Stimulated activated naive B cell treated with anti-CD40 and anti-IgM and Interleukin-4, amounts not matched to agents 10 μg/mL and 1 μg/mL and 100 μg/mL, for 72 hours (primary cell): Measurements from ENCODE around the gene PTS.

Experiments
- ATAC-seq, 2 donors: fragments of 150-1000 bp; cut with Tn5 transposase; replicated peaks; 2 replicates each; pipeline ENCODE4 v1.10.0; 2021; ENCODE audit warnings: moderate library complexity in 1 of 2
- DNase-seq: peaks from one replicate; pipeline ENCODE4 v3.0.0; 2021
- H3K27ac Mint-ChIP-seq: one replicate; pipeline ENCODE4 v1.8.0; 2022; ENCODE audit warnings: mild to moderate bottlenecking, mixed read lengths
- H3K27me3 Mint-ChIP-seq, 2 donors: one replicate each; pipeline ENCODE4 v1.8.0; 2022; ENCODE audit warnings: mixed read lengths in 2 of 2
- H3K36me3 Mint-ChIP-seq, 2 donors: one replicate each; pipeline ENCODE4 v1.8.0; 2022; ENCODE audit warnings: mixed read lengths in 2 of 2, mild to moderate bottlenecking in 1 of 2
- H3K4me1 Mint-ChIP-seq, 2 donors: one replicate each; pipeline ENCODE4 v1.8.0; 2022; ENCODE audit warnings: mixed read lengths in 2 of 2, mild to moderate bottlenecking in 1 of 2
- H3K4me3 Mint-ChIP-seq, 2 donors: one replicate each; pipeline ENCODE4 v1.8.0; 2022; ENCODE audit warnings: mild to moderate bottlenecking in 2 of 2, mixed read lengths in 2 of 2, moderate library complexity in 1 of 2
- H3K9me3 Mint-ChIP-seq, 2 donors: one replicate each; pipeline ENCODE4 v1.8.0; 2022; ENCODE audit warnings: mixed read lengths in 2 of 2, mild to moderate bottlenecking in 1 of 2

The PTS gene

GRCh38 chr11:112211536-112211935, 14.7 kb upstream of the PTS start:
- Mint-ChIP-seq H3K4me1 (no peaks in the 10 kb centered on the region), H3K27ac (no peak overlapping the region), H3K4me3 (no peak overlapping the region), H3K9me3 (no peaks in the 10 kb centered on the region), H3K36me3 (peaks cover 0 to 1% of the 10 kb centered on the region in 2 donors), H3K27me3 (no peaks in the 10 kb centered on the region)
- ATAC-seq (no peak), DNase-seq (no peak)

- Mint-ChIP-seq H3K27me3 (no peaks in the 10 kb centered on the region), H3K27ac (no peak overlapping the region), H3K36me3 (peaks cover 0 to 1% of the 10 kb centered on the region in 2 donors), H3K9me3 (no peaks in the 10 kb centered on the region), H3K4me3 (no peak overlapping the region), H3K4me1 (no peaks in the 10 kb centered on the region)
- no peak for DNase-seq
- ATAC-seq = no peak
Observed at GRCh38 chr11:112212290-112212689, 13.9 kb upstream of the PTS start.

DNA sequence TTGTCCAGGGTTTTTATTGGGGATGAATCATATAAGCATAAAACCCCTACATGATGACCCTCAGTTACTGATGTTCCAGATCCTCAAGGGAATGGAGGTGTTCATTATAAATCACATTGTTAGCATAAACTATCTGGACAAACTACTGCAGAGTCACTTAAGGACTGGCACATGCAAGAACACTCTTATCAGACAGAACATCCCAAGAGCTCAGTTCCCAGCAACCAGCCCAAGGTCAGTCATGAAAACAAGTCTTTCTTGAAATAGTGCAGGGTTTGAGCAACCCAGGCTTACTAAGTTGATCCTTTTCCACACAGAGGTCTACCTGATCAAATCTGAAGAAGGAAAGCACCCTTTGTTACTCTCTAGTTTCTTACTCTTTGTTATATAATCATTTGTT, 13.5 kb upstream of the PTS start:
- Mint-ChIP-seq H3K4me1 (no peaks in the 10 kb centered on the region), H3K9me3 (no peaks in the 10 kb centered on the region)

GRCh38 chr11:112213753-112214152, 12.5 kb upstream of the PTS start:
- H3K36me3 Mint-ChIP-seq = peaks cover 0 to 1% of the 10 kb centered on the region in 2 donors
- ATAC-seq (no peak), DNase-seq (no peak)
- no peak overlapping the region for H3K4me3 Mint-ChIP-seq
- H3K27me3 Mint-ChIP-seq = no peaks in the 10 kb centered on the region
- H3K9me3 Mint-ChIP-seq = no peaks in the 10 kb centered on the region
- no peaks in the 10 kb centered on the region for H3K4me1 Mint-ChIP-seq
- no peak overlapping the region for H3K27ac Mint-ChIP-seq

More for the DNA sequence above, 13.5 kb upstream of the PTS start:
- Mint-ChIP-seq H3K27me3 (no peaks in the 10 kb centered on the region), H3K27ac (no peak overlapping the region), H3K36me3 (peaks cover 0 to 1% of the 10 kb centered on the region in 2 donors), H3K4me3 (no peak overlapping the region)
- DNase-seq (no peak), ATAC-seq (no peak)

DNA sequence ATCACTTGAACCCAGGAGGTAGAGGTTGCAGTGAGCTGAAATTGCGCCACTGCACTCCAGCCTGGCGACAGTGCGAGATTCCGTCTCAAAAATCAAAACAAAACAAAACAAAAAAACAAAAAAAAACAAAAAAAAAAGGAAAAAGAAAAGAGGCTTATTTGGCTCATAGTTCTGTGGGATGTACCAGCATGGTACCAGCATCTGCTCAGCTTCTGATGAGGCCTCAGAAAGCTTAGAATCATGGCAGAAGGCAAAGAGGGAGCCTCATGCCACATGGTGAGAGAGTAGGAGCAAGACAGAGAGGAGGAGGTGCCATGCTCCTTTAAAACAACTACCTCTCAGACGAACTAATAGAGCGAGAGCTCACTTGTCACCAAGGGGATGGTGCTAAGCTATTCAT, 10.6 kb upstream of the PTS start:
- ATAC-seq (no peak), DNase-seq (no peak)
- peaks cover 0 to 1% of the 10 kb centered on the region in 2 donors for H3K36me3 Mint-ChIP-seq
- H3K27ac Mint-ChIP-seq = no peak overlapping the region
- H3K27me3 Mint-ChIP-seq = no peaks in the 10 kb centered on the region
- H3K9me3 Mint-ChIP-seq = no peaks in the 10 kb centered on the region
- H3K4me3 Mint-ChIP-seq = no peak overlapping the region
- peaks cover 5 to 6% of the 10 kb centered on the region in 2 donors for H3K4me1 Mint-ChIP-seq

DNA sequence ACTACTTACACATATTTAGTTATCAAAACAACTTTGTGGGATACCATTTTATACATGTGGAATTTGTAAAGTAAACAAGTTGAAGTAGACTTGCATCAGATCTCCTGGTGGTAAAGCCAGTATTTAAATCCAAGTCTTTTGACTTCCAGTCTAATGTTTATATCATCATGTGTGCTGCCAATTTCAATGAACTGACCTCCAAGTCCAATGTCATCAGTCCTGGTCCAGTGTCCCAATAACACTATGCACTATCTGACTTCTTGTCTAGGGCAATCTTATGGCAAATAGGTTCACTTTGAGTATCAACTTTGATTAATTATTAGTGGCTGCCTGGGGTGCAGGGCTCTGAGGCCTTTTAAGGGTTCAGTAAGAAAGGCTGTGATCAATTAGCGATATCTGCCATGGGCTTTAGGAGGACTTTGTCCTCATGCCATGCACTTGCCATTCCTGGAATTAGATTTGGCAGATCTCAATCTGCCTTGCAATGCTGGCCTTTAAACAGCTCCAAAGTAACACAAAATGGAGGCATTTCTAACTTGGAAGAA, 9.6 kb upstream of the PTS start:
- ATAC-seq (no peak), DNase-seq (no peak)
- H3K9me3 Mint-ChIP-seq = no peaks in the 10 kb centered on the region
- no peak overlapping the region for H3K27ac Mint-ChIP-seq
- no peaks in the 10 kb centered on the region for H3K27me3 Mint-ChIP-seq
- H3K36me3 Mint-ChIP-seq = peaks cover 0 to 1% of the 10 kb centered on the region in 2 donors
- H3K4me1 Mint-ChIP-seq = peaks cover 5 to 6% of the 10 kb centered on the region in 2 donors
- H3K4me3 Mint-ChIP-seq = no peak overlapping the region

- DNase-seq (peak; percentile 32), ATAC-seq (peak; percentile 98 to 100)
- peaks cover 5 to 6% of the 10 kb centered on the region in 2 donors for H3K4me1 Mint-ChIP-seq
- no peaks in the 10 kb centered on the region for H3K36me3 Mint-ChIP-seq
- no peaks in the 10 kb centered on the region for H3K9me3 Mint-ChIP-seq
- no peak overlapping the region for H3K27ac Mint-ChIP-seq
- no peaks in the 10 kb centered on the region for H3K27me3 Mint-ChIP-seq
- H3K4me3 Mint-ChIP-seq = no peak overlapping the region
Observed at GRCh38 chr11:112219476-112220232, 6.6 kb upstream of the PTS start.

- no peak overlapping the region for H3K4me3 Mint-ChIP-seq
- H3K36me3 Mint-ChIP-seq = no peaks in the 10 kb centered on the region
- peaks cover 5 to 6% of the 10 kb centered on the region in 2 donors for H3K4me1 Mint-ChIP-seq
Observed at GRCh38 chr11:112221274-112221835, 4.9 kb upstream of the PTS start.

DNA sequence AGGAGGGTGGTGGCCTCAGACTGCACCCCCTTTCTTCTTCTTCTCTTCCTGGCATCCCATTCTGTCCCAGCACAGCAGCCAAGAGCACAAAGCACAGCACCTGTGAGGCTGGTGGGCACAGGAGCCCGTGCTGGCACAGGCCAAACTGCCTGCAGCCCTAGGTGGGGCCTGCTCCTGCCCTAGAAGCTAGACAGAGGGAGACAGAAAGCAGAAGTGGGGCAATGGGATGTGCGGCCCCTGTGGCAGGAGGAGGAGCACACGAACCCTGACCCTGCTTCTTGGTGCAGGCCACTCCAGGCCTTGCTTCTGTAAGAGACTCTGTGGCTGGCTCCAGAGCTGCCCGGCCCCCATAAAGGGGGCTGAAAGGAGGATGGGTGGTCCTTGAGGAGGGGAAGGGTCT, 3.9 kb upstream of the PTS start:
- Mint-ChIP-seq H3K9me3 (no peaks in the 10 kb centered on the region), H3K4me1 (peaks cover 10% of the 10 kb centered on the region in 2 donors), H3K4me3 (no peak overlapping the region), H3K27me3 (no peaks in the 10 kb centered on the region), H3K27ac (no peak overlapping the region), H3K36me3 (no peaks in the 10 kb centered on the region)
- ATAC-seq = no peak
- DNase-seq = no peak

More at GRCh38 chr11:112221274-112221835, 4.9 kb upstream of the PTS start:
- ATAC-seq = no peak
- Mint-ChIP-seq H3K27me3 (no peaks in the 10 kb centered on the region), H3K9me3 (no peaks in the 10 kb centered on the region), H3K27ac (no peak overlapping the region)
- no peak for DNase-seq

DNA sequence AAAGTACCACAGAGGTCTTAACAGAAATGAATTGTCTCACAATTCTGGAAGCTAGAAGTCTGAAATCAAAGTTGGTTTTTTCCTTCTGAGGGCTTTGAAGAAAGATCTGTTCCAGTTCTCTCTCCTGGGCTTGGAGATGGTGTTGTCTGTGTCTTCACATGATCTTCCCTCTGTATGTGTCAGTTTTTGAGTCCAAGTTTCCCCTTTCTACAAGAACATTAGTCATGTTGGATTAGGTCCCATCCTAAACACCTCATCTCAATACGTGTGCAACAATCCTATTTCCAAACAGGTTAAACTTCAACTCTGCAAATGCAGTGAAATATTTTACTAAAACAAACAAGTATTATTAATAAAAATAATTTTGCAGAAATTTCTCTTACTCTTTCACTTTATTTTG, 3.1 kb upstream of the PTS start:
- peaks cover under 1 to 2% of the 10 kb centered on the region in 2 donors for H3K36me3 Mint-ChIP-seq
- H3K4me3 Mint-ChIP-seq = no peak overlapping the region
- H3K4me1 Mint-ChIP-seq = peaks cover 14 to 18% of the 10 kb centered on the region in 2 donors
- peak overlapping the region; percentile 22 for H3K27ac Mint-ChIP-seq
- DNase-seq (no peak), ATAC-seq (no peak)
- H3K27me3 Mint-ChIP-seq = no peaks in the 10 kb centered on the region
- H3K9me3 Mint-ChIP-seq = no peaks in the 10 kb centered on the region

DNA sequence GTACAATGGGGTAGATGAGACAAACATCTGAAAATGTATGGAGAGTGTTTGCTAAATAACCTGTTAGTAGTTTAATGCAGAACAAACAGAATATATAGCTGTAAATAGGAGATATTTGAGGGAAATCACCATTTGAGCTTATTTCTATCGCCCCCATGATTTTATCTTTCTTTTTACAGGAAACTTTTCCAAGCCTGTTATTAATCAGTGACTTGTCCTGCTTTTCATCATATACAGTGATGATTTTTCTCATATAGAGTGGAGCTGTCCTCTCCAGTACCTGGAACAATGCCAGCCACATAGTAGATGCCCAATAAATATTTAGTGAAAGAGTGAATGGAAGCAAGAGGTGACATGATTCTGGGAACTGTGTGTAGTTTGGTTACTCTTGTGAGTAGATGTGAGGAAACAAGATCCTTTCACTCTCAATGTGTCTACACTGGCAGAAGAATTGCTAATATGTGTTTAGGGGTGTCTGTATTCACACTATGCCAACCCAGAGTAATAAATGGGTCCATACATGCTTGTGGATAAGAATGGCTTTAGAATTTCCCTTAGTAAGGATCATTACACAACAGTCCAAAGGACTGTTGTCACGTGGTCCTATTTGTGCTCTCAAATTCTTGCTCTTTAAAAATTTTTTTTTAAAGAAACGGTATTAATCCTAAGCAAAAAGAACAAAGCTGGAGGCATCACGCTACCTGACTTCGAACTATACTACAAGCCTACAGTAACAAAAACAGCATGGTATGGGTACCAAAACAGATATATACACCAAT, 2.3 kb upstream of the PTS start:
- Mint-ChIP-seq H3K9me3 (no peaks in the 10 kb centered on the region), H3K4me1 (peaks cover 15 to 24% of the 10 kb centered on the region in 2 donors), H3K27me3 (no peaks in the 10 kb centered on the region), H3K36me3 (peaks cover 6 to 10% of the 10 kb centered on the region in 2 donors), H3K4me3 (no peak overlapping the region), H3K27ac (no peak overlapping the region)
- ATAC-seq (no peak), DNase-seq (no peak)

GRCh38 chr11:112225753-112226061, 521 bp upstream of the PTS start:
- H3K4me3 Mint-ChIP-seq = peak overlapping the region; percentile 95 to 98
- DNase-seq (no peak), ATAC-seq (no peak)
- no peaks in the 10 kb centered on the region for H3K27me3 Mint-ChIP-seq
- peaks cover 11 to 20% of the 10 kb centered on the region in 2 donors for H3K4me1 Mint-ChIP-seq
- H3K36me3 Mint-ChIP-seq = peaks cover 6 to 19% of the 10 kb centered on the region in 2 donors
- peak overlapping the region; percentile 99 for H3K27ac Mint-ChIP-seq
- H3K9me3 Mint-ChIP-seq = no peaks in the 10 kb centered on the region

DNA sequence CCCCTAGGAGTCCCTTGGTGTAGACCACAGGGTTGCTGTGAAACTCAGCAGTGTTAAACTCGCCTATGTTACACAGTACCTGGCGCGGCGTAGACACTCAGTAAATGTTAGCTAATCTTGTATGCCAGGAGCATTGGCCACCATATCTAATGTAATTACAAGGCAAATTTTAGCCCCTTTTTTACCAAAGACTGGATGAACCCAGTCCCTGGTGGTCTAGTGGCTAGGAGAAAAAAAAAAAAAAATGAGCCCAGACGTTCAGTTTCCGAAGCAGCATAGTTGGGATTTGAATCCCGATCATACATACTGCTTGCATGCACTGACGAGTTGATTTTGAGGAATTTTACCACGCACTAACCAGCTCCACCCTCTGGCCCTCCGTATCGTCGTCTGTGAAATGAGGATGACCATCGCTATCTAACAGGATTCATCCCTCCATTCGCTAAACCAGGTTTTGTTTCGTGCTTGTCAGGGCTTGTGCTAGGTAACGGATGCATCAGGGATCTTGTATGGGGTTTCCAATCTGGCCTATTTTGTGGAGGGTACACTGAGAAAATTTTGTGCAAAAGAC, 688 bp downstream of the PTS start:
- peaks cover 12 to 24% of the 10 kb centered on the region in 2 donors for H3K4me1 Mint-ChIP-seq
- H3K27ac Mint-ChIP-seq = peak overlapping the region; percentile 99
- H3K4me3 Mint-ChIP-seq = peak overlapping the region; percentile 95 to 98
- ATAC-seq (peak; percentile 73 to 76), DNase-seq (no peak)
- H3K27me3 Mint-ChIP-seq = no peaks in the 10 kb centered on the region
- H3K36me3 Mint-ChIP-seq = peaks cover 10 to 27% of the 10 kb centered on the region in 2 donors
- no peaks in the 10 kb centered on the region for H3K9me3 Mint-ChIP-seq

GRCh38 chr11:112227471-112227870, 1.2 kb downstream of the PTS start:
- peaks cover 12 to 24% of the 10 kb centered on the region in 2 donors for H3K4me1 Mint-ChIP-seq
- H3K4me3 Mint-ChIP-seq = peak overlapping the region; percentile 95 to 98
- ATAC-seq (no peak), DNase-seq (no peak)
- no peaks in the 10 kb centered on the region for H3K9me3 Mint-ChIP-seq
- peak overlapping the region; percentile 99 for H3K27ac Mint-ChIP-seq
- no peaks in the 10 kb centered on the region for H3K27me3 Mint-ChIP-seq
- peaks cover 11 to 29% of the 10 kb centered on the region in 2 donors for H3K36me3 Mint-ChIP-seq
